Activated CD8-positive, alpha-beta T cell treated with anti-CD3 and anti-CD28 coated beads for 36 hours (primary cell): ENCODE measurements around the gene CTTN. TPM values are rescaled to one million over a fixed set of nuclear protein-coding genes. Genes with fewer than 3 reads are reported as not detected.

Experiments
- ATAC-seq: fragments of 200-7000 bp; cut with Tn5 transposase; one replicate; pipeline ENCODE4 v1.10.0; 2021; ENCODE audit warnings: mild to moderate bottlenecking, moderate library complexity
- CTCF ChIA-PET: fragments of 350-600 bp; sonication (Branson Sonifier 250); formaldehyde crosslinking; loops from one replicate; lab custom pipeline; 2021; ENCODE audit warnings: antibody characterized with exemption; lab: Charles Lee
- POLR2A ChIA-PET: fragments of 350-600 bp; sonication (Branson Sonifier 250); formaldehyde crosslinking; loops from one replicate; lab custom pipeline; 2021; ENCODE audit warnings: antibody characterized with exemption; lab: Charles Lee
- DNase-seq: peaks from one replicate; pipeline ENCODE4 v3.0.0-alpha.2; 2020
- H3K27ac Mint-ChIP-seq: one replicate; pipeline ENCODE4 v1.8.0; 2021; ENCODE audit warnings: mild to moderate bottlenecking, mixed read lengths
- H3K27me3 Mint-ChIP-seq: one replicate; pipeline ENCODE4 v1.8.0; 2021; ENCODE audit warnings: mixed read lengths
- H3K36me3 Mint-ChIP-seq: one replicate; pipeline ENCODE4 v1.8.0; 2021; ENCODE audit warnings: low read depth, mixed read lengths
- H3K4me1 Mint-ChIP-seq: one replicate; pipeline ENCODE4 v1.8.0; 2021; ENCODE audit warnings: low read depth, mixed read lengths
- H3K4me3 Mint-ChIP-seq: one replicate; pipeline ENCODE4 v1.8.0; 2021; ENCODE audit warnings: mild to moderate bottlenecking, moderate library complexity, mixed read lengths
- H3K9me3 Mint-ChIP-seq: one replicate; pipeline ENCODE4 v1.8.0; 2021; ENCODE audit warnings: mixed read lengths
- CTCF ChIP-seq: fragments of 200-600 bp; IDR thresholded peaks from one replicate; pipeline ENCODE4 v1.8.0; 2022; ENCODE audit warnings: antibody characterized with exemption, mild to moderate bottlenecking
- intact Hi-C: fragments of 100-400 bp; cut with micrococcal nuclease; formaldehyde crosslinking; loops from one replicate; pipeline ENCODE4 v1.10.0; 2022
- total RNA-seq, 2 experiments: library from RNA; stranded (reverse); gene quantifications; one replicate each; pipeline ENCODE4 v1.2.3, GENCODE V29; 2021

Gene CTTN
- total RNA-seq, 2 experiments from 2014 or later = 8.6 to 9.9 TPM

DNA sequence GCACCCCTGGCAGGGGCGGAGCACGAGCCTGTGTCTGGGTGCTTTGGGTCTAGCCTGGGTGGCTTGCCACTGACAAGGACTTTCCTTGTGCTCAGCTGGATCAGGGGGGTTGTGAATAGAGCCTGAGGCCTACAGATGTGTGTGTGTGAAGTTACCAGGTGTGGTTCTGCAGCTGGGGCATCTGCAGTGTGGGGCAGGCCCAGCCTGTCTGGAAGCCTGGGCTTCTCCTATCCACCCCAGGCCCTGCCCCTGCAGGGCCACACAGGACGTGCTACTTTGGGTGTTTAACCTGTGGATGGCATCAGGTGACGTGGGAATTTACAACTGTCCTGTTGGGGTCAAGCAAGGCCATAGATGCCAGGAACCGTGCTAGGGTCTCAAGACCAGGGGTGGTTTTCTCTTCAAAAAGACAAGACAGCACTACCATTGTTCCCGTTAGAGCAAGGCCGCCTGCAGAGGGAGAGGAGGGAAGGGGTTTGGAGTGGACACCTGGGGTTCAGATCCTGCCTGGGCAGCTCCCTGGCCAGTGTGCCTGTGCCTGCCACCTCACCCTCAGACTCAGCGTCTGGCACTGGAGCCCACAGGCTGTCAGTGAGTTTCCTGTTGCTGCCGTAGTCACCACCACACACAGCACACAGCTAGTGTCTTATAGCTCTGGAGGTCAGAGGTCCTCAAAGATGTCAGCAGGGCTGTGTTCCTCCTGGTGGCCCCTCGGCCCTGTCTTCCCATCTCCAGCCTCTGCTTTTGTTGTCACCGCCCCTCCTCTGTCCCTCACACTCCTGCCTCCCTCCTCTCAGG, 31.6 kb downstream of the CTTN start:
- CTCF ChIA-PET = no interaction called here
- H3K4me3 Mint-ChIP-seq = no peak overlapping the region
- no peak for TF ChIP-seq CTCF
- H3K9me3 Mint-ChIP-seq = no peaks in the 10 kb centered on the region
- H3K4me1 Mint-ChIP-seq = no peaks in the 10 kb centered on the region
- H3K27me3 Mint-ChIP-seq = peaks cover 3% of the 10 kb centered on the region
- no peak for ATAC-seq
- intact Hi-C loops = no loop called here
- H3K36me3 Mint-ChIP-seq = peaks cover 11% of the 10 kb centered on the region
- H3K27ac Mint-ChIP-seq = no peak overlapping the region
- POLR2A ChIA-PET = no interaction called here
- DNase-seq = no peak

GRCh38 chr11:70430671-70431574, 32.6 kb downstream of the CTTN start:
- peaks cover 8% of the 10 kb centered on the region for H3K36me3 Mint-ChIP-seq
- no peaks in the 10 kb centered on the region for H3K4me1 Mint-ChIP-seq
- no peak overlapping the region for H3K4me3 Mint-ChIP-seq
- TF ChIP-seq CTCF = no peak
- CTCF ChIA-PET = no interaction called here
- peaks cover under 1% of the 10 kb centered on the region for H3K27me3 Mint-ChIP-seq
- no peak for ATAC-seq
- no peaks in the 10 kb centered on the region for H3K9me3 Mint-ChIP-seq
- no peak for DNase-seq
- no peak overlapping the region for H3K27ac Mint-ChIP-seq
- POLR2A ChIA-PET = no interaction called here
- intact Hi-C loops = no loop called here

DNA sequence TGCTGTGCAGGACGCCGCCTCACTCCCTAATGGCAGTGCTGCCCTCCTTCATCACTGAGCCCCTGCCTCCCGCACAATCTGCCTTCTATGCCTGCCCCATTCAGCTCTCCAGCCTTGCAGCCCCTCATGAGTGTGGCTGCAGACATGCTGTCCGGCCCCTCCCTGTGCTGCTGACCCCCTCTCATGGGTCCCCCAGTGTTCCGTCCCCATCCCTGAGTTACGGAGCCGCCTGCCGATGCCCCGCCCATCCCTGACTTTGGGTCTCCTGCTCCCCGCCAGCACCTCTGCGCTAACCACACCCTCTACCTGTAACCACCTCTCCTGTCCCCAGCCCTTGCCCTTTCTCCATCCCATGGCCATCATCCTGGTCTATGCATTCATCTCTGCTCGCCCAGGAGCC, 33.3 kb downstream of the CTTN start:
- peaks cover 8% of the 10 kb centered on the region for H3K36me3 Mint-ChIP-seq
- ChIA-PET CTCF (interaction anchor here (1.2 kb wide), 1 partner anchor 17 kb away, joined by 3 read pairs; no protein-coding TSS in a partner anchor), POLR2A (no interaction called here)
- H3K4me1 Mint-ChIP-seq = no peaks in the 10 kb centered on the region
- no peak for ATAC-seq
- no peak overlapping the region for H3K4me3 Mint-ChIP-seq
- TF ChIP-seq CTCF = no peak
- no peaks in the 10 kb centered on the region for H3K9me3 Mint-ChIP-seq
- no peak for DNase-seq
- intact Hi-C loops = no loop called here
- H3K27me3 Mint-ChIP-seq = no peaks in the 10 kb centered on the region
- no peak overlapping the region for H3K27ac Mint-ChIP-seq

GRCh38 chr11:70432065-70432464, 33.7 kb downstream of the CTTN start:
- Mint-ChIP-seq H3K9me3 (no peaks in the 10 kb centered on the region), H3K4me1 (no peaks in the 10 kb centered on the region), H3K27ac (no peak overlapping the region), H3K36me3 (peaks cover 8% of the 10 kb centered on the region), H3K4me3 (no peak overlapping the region), H3K27me3 (no peaks in the 10 kb centered on the region)
- TF ChIP-seq CTCF = no peak
- POLR2A ChIA-PET = no interaction called here
- CTCF ChIA-PET = interaction anchor here (1.2 kb wide), 1 partner anchor 17 kb away, joined by 3 read pairs; no protein-coding TSS in a partner anchor
- ATAC-seq (no peak), DNase-seq (no peak)
- intact Hi-C loops = no loop called here
